ENCODE data around the gene ENKD1. TPM values are rescaled to one million over a fixed set of nuclear protein-coding genes. Genes with fewer than 3 reads are reported as not detected.
"Not testable (repeated sequence)": the region's sequence is repeated elsewhere in the genome, so short reads cannot be mapped to it uniquely, and the experiment has no call there.

Gene ENKD1, protein sequence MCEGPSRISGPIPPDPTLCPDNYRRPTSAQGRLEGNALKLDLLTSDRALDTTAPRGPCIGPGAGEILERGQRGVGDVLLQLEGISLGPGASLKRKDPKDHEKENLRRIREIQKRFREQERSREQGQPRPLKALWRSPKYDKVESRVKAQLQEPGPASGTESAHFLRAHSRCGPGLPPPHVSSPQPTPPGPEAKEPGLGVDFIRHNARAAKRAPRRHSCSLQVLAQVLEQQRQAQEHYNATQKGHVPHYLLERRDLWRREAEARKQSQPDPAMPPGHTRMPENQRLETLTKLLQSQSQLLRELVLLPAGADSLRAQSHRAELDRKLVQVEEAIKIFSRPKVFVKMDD
- 29.0 and 31.4 TPM in 2 replicates for polyA plus RNA-seq (2014; cell fraction: cytosol; rRNA removed)
- polyA plus RNA-seq (2014; cell fraction: nucleus; rRNA removed), result 51.5 and 82.6 TPM in 2 replicates

DNA sequence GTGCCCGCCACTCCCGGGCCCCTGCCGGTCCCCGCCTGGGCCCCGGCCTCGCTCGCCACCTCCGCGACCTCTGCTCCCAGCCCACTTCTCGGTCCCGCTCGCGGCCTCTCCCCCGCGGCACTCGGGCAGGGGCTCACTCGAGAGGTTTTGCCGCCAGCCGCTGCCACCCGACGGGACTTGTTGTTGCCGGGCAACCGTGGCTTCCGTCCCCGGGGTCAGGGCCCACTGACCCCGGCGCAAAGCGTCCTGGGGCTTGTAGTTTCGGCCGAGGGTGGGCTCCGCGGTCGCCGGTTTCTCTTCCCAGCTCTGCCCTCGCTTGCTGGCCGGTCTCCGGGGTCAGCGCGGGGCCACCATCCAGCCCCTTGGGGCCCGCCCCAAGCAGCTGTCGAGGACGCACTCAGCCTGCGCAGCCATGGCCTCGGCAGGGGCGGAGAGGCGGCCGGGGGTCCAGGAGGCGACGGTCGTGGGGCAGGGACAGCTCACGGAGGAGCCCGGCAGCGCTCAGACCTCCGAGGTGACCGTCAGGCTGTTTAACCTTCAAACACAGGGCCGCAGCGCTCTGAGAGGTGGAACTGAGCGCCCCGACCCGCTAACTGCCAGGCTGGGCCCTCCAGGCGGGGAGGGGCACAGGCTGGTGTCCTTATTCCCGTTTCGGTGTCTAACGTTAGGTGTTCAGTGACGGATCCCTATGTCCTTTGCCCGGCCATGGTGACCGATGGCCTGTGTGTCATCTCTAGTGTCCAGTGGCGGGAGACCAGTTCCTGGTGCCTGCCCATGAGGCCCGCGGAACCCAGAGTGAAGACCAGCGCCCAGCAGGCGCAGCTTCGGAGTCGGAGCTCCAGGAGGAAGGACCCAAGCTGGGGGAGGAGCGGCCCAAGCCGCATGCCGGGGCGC is at the start of gene ENKD1, which contains the start of gene C16orf86:
Gene ENKD1, minus strand, starts transcription at position 192 of the 894 bp plus-strand sequence. CDS start 308 bp downstream, outside the sequence.
Gene C16orf86, plus strand, starts transcription at position 256 of the 894 bp plus-strand sequence. Its CDS starts 157 bp downstream, at position 413.
- DNase-seq (ENCODE audit: low spot score), result peak; percentile 85

DNA sequence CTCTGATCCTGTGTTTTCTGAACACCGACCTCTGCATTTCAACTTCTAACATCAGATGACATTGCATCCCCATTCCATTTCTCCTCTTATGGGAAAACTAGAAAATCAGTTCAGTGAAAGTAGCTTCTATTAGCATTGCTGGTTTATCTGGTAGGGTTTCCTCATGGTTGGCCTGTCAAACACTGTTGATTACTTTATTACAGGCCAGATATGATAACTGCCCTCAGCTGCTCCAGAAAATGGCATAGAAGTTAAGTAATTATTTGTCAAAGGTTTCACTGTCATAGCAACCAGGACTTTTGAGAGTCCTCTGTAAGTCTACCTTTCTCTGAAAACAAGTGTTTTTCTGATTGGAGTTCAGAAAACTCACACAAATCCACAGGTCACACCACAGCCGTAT is 49.5 kb upstream of the ENKD1 start:
- DNase-seq (ENCODE audit: low spot score), result no peak

DNA sequence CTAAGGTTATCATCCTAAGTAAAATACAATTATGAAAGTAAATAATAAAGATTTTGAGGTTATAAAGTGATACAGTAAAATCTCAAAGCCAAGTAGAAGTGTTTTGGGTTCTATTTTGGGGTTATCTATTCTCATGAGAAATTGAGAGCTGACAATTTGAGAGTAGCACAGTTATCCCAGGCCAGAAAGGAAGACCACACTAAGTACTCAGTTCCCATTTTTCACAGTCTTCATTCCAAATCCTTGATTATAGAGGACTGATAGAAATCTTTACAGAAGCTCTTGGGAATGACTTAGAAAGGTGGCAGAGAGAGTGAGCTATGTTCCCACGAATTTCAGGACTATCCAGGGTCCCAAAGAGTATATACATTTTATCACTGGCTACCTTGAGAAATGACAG is 48.0 kb upstream of the ENKD1 start:
- DNase-seq (ENCODE audit: low spot score), result no peak

DNA sequence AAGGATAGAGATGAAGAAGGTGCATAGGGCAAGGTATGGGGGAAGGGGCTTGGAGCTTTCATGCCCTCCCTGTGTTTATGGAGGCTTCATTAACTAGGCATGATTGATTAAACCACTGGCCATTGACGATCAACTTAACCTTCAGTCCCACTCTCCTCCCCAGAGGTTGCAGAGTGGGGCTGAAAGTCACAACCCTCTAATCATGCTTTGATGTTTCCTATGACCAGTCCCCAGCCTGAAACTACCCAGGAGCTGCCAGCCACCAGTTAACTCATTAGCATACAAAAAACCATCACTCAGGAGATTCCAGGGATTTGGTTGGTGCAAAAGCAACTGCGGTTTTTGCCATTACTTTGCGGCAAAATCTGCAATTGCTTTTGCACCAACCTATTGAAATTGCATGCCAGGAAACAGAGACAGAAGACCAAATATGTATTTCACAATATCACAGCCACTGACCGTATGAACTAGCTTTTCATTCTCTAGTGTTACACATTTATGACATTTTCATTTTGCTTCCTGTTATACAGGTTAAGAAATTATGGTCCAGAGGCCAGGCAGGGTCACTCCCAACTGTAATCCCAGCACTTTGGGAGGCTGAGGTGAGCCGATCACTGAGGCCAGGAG is 47.2 kb upstream of the ENKD1 start:
- DNase-seq (ENCODE audit: low spot score), result no peak

DNA sequence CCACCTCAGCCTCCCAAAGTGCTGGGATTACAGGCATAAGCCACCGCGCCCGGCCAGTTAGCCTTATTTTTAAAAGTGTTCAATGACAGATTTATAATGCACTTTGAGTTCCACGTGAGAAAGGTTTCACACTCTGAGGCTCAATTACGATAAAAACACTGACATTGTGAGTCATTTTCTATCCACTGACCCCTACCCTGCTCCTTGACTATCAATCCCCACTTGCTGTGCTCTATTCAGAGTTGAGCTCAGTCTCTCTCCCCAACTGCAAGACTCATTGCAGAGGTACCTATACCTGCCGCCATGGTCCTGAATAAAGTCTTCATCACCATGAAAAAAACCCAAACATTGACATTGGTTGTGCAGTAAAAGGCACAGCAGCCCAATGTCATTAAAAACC is 44.1 kb upstream of the ENKD1 start:
- no peak for DNase-seq (ENCODE audit: low spot score)

DNA sequence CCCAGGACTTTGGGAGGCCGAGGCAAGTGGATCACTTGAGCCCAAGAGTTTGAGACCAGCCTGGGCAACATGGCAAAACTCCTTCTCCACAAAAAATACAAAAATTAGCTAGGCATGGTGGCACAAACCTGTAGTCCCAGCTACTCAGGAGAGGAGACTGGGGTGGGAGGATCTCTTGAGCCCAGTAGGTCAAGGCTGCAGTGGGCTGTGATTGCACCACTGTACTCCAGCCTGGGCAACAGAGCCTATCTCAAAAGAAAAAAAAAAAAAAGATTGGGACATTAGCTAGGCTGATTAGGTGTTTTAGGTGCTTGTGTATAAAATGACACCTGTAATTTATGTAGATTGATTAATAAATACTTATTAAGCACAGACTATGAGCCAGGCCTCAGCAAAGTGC is 42.5 kb upstream of the ENKD1 start:
- no peak for DNase-seq (ENCODE audit: low spot score)

DNA sequence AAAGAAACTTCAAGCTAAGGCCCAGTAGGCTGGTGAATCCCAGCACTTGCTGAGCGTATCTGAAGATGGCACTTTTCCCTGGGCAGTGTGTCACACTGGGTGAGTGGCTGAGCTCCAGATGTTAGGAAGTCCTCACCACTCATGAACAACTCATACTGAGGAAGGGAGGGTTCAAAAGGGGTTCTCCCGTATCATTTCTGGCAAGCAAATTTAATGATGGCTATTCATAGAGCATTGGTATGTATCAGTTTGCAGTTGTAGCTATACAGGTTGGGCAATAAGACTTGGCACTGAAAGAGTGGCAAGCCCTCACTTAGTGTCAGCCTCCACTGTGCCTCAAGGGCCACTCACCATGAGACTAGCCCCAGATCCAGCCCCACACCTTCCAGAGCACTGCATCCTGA is 41.8 kb upstream of the ENKD1 start:
- DNase-seq (ENCODE audit: low spot score), result no peak

DNA sequence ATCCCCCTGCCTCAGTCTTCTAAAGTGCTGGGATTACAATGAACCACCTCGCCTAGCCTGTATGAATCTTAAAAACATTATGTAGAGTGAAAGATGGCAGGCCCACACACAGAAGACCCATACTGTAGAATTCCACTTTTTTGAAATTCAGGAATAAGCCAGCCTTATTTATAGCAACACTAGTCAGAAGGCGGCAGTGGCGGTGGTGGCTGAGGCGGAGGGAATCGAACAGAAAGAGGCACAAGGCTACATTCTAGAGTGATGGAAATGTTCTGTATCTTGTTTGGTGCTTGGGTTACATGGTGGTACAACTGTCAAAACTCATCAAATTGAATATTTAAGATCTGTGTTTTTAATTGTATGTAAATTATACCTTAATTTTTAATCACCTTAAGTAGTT is 41.2 kb upstream of the ENKD1 start:
- DNase-seq (ENCODE audit: low spot score), result no peak

DNA sequence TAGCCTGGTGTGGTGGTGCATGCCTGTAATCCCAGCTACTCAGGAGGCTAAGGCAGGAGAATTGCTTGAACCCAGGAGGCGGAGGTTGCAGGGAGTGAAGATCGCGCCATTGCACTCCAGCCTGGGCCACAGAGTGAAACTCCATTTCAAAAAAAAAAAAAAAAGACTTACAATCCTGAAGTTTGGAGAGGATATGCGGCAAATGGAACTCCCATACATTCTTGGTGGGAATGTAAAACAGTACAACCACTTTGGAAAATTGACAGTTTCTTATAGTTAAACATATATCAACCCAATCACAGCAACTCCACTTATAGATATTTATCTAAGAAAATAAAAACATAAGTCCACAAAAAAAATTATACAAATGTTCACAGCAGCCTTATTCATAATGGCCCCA is 40.7 kb upstream of the ENKD1 start:
- DNase-seq (ENCODE audit: low spot score), result no peak

DNA sequence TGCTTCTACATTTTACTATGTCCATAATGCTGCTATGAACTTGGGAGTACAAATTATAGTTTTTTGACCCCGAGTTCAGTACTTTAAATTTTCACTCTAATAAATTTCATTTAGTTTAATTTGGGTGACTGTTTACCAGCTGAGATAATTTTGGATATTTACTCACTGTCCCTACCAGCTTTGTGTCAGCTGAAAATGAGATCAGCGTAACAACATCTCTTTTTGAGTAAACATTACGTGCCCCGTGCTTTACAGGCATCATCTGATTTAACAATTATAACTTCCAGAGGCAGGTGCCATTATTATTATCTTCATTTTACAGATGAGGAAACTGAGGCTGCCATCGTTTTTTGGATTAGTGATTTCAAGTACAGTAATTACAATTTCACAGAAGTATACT is 37.6 kb upstream of the ENKD1 start:
- no peak for DNase-seq (ENCODE audit: low spot score)

DNA sequence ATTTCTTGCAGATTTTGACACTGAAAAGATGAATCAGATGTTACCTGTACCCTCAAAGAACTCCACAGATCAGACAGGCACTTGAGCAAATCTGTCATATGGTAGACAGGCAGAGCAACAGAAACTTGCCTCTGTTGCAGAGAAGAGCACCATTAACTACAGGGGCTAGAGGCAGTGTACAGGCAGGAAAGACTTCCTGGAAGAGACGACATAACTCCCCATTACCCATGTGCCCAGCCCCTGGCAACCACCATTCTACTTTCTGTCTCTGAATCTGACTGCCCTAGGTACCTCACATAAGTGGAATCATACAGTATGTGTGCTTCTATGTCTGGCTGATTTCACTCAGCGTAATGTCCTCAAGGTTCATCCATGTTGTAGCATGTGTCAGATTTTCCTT is 37.1 kb upstream of the ENKD1 start:
- DNase-seq (ENCODE audit: low spot score), result no peak

DNA sequence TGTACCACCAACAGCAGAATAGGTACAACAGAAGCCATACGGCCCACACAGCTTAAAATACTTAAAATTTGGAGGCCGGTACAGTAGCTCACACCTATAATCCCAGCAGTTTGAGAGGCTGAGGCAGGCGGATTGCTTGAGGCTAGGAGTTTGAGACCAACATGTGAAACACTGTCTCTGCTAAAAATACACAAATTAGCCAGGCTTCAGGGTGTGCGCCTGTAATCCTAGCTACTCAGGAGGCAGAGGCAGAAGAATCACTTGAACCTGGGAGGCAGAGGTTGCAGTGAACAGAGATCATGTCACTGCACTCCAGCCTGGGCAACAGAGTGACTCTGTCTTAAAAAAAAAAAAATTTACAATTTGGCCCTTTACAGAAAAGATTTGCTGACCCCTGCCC is 35.6 kb upstream of the ENKD1 start:
- DNase-seq (ENCODE audit: low spot score), result no peak

DNA sequence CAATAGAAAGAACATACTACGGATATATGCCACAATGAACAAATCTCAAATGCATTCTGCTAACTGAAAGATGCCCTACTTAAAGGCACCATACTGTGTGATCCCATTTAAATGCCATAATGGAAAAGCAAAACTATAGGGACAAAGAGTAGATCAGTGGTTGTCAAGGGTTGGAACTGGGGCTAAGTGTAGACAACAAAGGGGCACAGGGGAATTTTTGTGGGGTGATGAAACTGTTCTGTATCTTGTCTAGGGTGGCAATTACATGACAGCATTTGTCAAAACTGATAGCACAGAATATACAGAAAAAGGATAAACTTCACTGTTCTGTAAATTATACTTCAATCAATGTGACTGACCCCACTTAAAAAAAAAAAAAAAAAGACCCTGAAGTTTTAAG is 34.9 kb upstream of the ENKD1 start:
- no peak for DNase-seq (ENCODE audit: low spot score)

DNA sequence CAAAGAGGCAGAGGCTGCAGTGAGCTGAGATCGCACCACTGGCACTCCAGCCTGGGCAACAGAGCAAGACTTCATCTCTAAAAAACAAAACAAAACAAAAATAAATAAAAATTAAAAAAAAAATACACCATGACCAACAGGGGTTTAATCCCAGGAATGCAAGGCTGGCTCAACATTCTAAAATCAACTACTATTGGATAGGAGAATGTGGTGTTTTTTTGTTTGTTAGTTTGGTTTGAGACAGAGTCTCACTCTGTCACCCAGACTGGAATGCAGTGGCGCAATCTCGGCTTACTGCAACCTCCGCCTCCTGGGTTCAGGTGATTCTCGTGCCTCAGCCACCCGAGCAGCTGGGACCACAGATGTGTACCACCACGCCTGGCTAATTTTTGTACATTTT is 32.7 kb upstream of the ENKD1 start:
- no peak for DNase-seq (ENCODE audit: low spot score)

DNA sequence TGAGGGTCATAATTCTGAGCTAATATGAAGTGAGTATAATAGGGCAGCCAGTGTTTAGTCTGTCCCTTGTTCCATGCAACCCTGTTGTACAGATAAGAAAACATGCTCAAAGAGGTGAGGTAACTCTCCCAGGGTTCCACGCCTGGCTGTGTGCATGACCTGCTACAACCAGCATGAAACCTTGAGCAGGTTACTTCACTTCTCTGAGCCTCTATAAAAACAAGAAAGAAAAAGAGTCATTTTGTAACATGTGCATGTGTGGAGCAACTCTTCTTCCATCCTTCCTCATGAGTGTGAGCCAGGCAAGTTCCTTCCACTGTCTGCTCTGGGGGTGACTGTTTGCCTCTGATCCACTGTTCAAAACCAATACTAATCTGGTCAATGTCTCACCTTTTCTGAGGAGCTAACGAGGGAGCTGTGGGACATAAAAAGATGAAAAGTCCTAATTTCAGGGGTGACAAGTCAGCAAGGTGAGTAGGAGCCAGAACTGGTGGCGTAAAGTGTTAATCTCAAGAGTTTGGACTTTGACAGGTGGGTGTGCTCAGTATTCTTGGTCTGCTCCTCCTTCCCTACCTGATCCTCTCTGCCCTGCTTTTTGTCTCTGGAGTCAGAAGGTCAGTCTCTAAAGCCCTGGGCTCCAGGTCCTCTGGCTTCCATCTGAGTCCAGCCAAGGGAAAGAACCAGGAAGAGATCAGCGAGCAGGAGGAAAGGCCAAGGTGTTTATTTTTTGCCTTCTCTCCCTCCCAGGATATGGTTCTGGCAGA is 31.1 kb upstream of the ENKD1 start:
- no peak for DNase-seq (ENCODE audit: low spot score)

DNA sequence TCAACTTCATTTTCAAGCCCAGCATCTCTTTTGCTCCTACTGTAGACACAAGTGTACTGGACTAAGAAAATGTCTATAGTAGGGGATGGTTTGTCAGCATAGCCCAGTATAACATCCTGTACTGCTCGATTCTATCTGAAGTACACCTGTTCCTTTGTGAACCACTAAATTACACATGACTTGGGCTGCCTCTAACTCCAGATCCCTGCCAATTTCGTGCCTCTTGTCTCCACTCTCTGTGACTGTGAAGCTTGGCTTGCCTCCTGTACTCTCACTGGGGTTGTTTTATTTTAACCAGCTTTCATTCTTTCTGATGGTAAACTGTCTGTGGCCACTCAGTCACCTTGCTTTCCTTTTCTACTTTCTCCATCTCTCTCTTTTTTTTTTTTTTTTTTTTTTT is 28.1 kb upstream of the ENKD1 start:
- DNase-seq (ENCODE audit: low spot score), result no peak

DNA sequence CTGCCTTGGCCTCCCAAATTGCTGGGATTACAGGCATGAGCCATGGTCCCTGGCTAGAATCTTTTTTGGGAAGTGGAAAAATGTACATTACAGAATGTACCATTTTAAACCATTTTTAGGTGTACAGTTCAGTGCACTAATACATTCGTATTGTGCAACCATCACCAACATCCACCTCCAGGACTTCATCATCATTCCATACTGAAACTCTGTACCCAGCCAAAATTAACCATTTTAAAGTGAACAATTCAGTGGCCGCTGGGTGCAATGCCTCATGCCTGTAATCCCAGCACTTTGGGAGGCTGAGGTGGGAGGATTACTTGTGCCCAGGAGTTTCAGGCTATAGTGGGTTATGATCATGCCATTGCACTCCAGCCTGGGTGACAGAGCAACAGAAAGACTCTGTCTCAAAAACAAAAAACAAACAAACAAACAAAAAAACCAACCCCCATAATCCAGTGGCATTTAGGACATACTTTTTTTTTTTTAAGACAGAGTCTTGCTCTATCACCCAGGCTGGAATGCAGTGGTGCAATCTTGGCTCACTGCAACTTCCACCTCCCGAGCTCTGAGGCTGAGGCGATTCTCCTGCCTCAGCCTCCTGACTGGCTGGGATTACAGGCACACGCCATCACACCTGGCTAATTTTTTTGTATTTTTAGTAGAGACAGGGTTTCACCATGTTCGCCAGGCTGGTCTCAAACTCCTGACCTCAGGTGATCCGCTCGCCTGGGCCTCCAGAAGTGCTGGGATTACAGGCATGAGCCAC is 27.2 kb upstream of the ENKD1 start:
- not testable (repeated sequence) for DNase-seq (ENCODE audit: low spot score)

DNA sequence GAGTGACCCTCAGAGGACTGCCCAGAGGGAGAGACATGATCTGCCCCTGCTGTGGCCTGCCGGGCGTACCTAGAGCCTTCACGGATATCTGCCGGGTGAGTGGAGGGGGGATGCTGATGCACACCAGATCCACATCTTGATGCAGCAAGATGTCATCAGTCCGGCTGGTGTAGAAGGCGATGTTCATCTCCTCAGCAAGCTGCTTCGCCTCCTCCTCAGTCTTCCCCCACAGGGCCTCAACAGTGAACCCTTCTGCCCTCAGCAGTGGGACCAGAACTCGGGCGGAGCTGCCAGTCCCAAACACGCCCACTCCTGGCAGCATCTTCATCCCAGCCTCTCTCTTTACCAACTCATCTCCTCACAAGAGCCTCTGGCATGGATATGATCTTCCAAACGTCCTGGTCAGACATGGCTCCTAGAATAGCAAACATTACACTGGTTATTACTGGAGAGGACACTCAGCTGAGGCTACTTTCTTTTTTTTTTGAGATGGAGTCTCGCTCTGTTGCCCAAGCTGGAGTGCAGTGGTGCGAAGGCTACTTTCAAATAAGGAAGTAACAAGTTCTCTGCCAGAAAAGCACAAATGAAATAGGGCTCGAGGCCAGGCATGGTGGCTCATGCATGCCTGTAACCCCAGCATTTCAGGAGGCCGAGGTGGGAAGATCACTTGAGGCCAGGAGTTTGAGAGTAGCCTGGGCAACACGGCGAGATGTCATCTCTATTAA is 19.0 kb upstream of the ENKD1 start:
- no peak for DNase-seq (ENCODE audit: low spot score)

DNA sequence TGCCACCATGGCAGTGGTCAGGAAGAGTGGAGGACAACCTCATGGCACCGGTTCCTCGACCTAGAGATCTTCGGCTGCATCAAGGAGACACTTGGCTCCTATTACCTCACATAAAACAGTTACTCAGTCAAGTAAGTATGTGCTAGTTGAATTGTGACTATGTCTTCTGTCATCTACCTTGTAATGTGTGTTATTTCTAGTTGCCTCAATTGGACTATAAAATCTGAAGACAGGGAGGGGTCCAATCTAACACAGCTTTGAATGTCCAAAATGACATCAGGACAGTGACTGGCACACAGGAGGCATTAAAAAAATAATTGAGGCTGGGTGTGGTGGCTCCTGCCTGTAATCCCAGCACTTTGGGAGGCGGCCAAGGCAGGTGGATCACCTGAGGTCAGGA is 17.2 kb upstream of the ENKD1 start:
- DNase-seq (ENCODE audit: low spot score), result no peak
